Endothelial cell of umbilical vein (primary cell): ENCODE measurements around the gene FAM3C. TPM values are rescaled to one million over a fixed set of nuclear protein-coding genes. Genes with fewer than 3 reads are reported as not detected.

Source experiments
- BruUV-seq: library from RNA; stranded (reverse); fragments of 400-500 nt; replicated peaks from 2 replicates; lab custom pipeline; 2021; lab: Mats Ljungman, UMichigan
- CTCF ChIA-PET: fragments of 300-600, 350-600 bp; sonication (Branson Sonifier 250); formaldehyde crosslinking; loops from one replicate; lab custom pipeline; 2021; ENCODE audit warnings: antibody characterized with exemption, inconsistent platforms; lab: Charles Lee
- POLR2A ChIA-PET: fragments of 300-600, 350-600 bp; sonication (Branson Sonifier 250); formaldehyde crosslinking; loops from one replicate; lab custom pipeline; 2021; ENCODE audit warnings: antibody characterized with exemption, inconsistent platforms; lab: Charles Lee
- DNase-seq: peaks from one replicate; pipeline ENCODE4 v3.0.0-alpha.2; 2011; ENCODE audit warnings: low read depth, low spot score
- FAIRE-seq: peaks from 2 replicates; lab custom pipeline; 2011; peaks lifted over from hg19 to GRCh38; lab: Jason Lieb, UNC
- H2AFZ ChIP-seq: 2 replicates; pipeline ENCODE4 v1.6.0; 2012; ENCODE audit warnings: low read depth, low read length, control low read depth, inconsistent platforms
- H3K27ac ChIP-seq: 2 replicates; pipeline ENCODE4 v1.5.1; 2011; ENCODE audit warnings: low read depth, mild to moderate bottlenecking, control low read depth, low read length, moderate library complexity; ENCODE audit not compliant: insufficient read depth
- H3K27me3 ChIP-seq, 2 experiments: 2 replicates each; pipeline versions ENCODE4 v1.6.0 to v1.6.1; 2011; ENCODE audit warnings: low read length in 2 of 2, mixed read lengths in 1 of 2; ENCODE audit not compliant: control insufficient read depth in 2 of 2, insufficient read depth in 2 of 2
- H3K36me3 ChIP-seq, 2 experiments: 2 replicates in 1 of 2; 3 replicates in 1 of 2; pipeline ENCODE4 v1.5.1; 2011; ENCODE audit warnings: low read length in 2 of 2, mild to moderate bottlenecking in 1 of 2, moderate library complexity in 1 of 2; ENCODE audit not compliant: control insufficient read depth in 2 of 2, insufficient read depth in 2 of 2; ENCODE audit errors: extremely low read depth in 1 of 2
- H3K4me1 ChIP-seq: 3 replicates; pipeline ENCODE4 v1.5.1; 2011; ENCODE audit warnings: mild to moderate bottlenecking, low read length; ENCODE audit not compliant: control insufficient read depth, insufficient read depth; ENCODE audit errors: extremely low read depth
- H3K4me2 ChIP-seq: 2 replicates; pipeline ENCODE4 v1.6.1; 2011; ENCODE audit warnings: low read length, control low read depth, mixed read lengths; ENCODE audit not compliant: insufficient read depth
- H3K4me3 ChIP-seq, 3 experiments: fragments of 200-600 bp in 1 of 3; sonication (generic), shearing (Covaris generic) in 1 of 3; replicated peaks in 1 of 3; 2 replicates each; pipeline ENCODE4 v1.5.1; 2011 to 2016; ENCODE audit warnings: control low read depth in 3 of 3, low read length in 3 of 3, mild to moderate bottlenecking in 2 of 3, inconsistent platforms in 1 of 3, low read depth in 1 of 3, moderate library complexity in 1 of 3; ENCODE audit not compliant: insufficient read depth in 1 of 3
- H3K79me2 ChIP-seq: 2 replicates; pipeline ENCODE4 v1.6.0; 2012; ENCODE audit warnings: low read length, inconsistent platforms; ENCODE audit not compliant: control insufficient read depth, insufficient read depth
- H3K9ac ChIP-seq: replicated peaks from 2 replicates; pipeline ENCODE3; 2011; ENCODE audit warnings: low read length, control low read depth; ENCODE audit not compliant: insufficient read depth; ENCODE audit errors: extremely low read depth
- H3K9me1 ChIP-seq: replicated peaks from 3 replicates; pipeline ENCODE4 v1.6.0; 2011; ENCODE audit warnings: mild to moderate bottlenecking, low read length; ENCODE audit not compliant: control insufficient read depth, insufficient read depth; ENCODE audit errors: extremely low read depth
- H3K9me3 ChIP-seq: replicated peaks from 2 replicates; pipeline ENCODE4 v1.5.1; 2012; ENCODE audit warnings: low read length, inconsistent platforms; ENCODE audit not compliant: control insufficient read depth, insufficient read depth
- H4K20me1 ChIP-seq: replicated peaks from 2 replicates; pipeline ENCODE3; 2011; ENCODE audit warnings: mild to moderate bottlenecking, low read length; ENCODE audit not compliant: control insufficient read depth, insufficient read depth; ENCODE audit errors: extremely low read depth
- FOS ChIP-seq: IDR thresholded peaks from 2 replicates; pipeline ENCODE4 v1.6.1; 2011; ENCODE audit warnings: mild to moderate bottlenecking, low read length, moderate library complexity, borderline replicate concordance; ENCODE audit not compliant: insufficient read depth
- GATA2 ChIP-seq: IDR thresholded peaks from 2 replicates; pipeline ENCODE4 v1.7.0; 2011; ENCODE audit warnings: low read depth, mild to moderate bottlenecking, moderate library complexity, mixed read lengths, low read length; ENCODE audit not compliant: insufficient read length, insufficient read depth
- JUN ChIP-seq: IDR thresholded peaks from 2 replicates; pipeline ENCODE4 v1.6.1; 2011; ENCODE audit warnings: borderline replicate concordance, low read depth; ENCODE audit not compliant: insufficient read length, insufficient read depth
- MYC ChIP-seq: IDR thresholded peaks from one replicate; pipeline ENCODE4 v1.6.1; 2011; ENCODE audit warnings: mild to moderate bottlenecking, low read depth, low read length
- POLR2AphosphoS5 ChIP-seq: IDR thresholded peaks from 2 replicates; pipeline ENCODE4 v1.6.1; 2012; ENCODE audit warnings: low read depth, mild to moderate bottlenecking, control low read depth, low read length, moderate library complexity; ENCODE audit not compliant: insufficient read depth
- dilution Hi-C: fragments of 300-500 bp; cut with MboI; formaldehyde crosslinking; loops from one replicate; pipeline ENCODE4 v1.15.0; 2019; ENCODE audit warnings: low sequenced_read_pairs; ENCODE audit not compliant: extremely low pct_ligation_motif_present
- intact Hi-C: fragments of 100-400 bp; cut with micrococcal nuclease; formaldehyde crosslinking; loops from one replicate; pipeline ENCODE4 v1.10.0; 2022
- polyA plus RNA-seq, 4 experiments: library from polyadenylated mRNA; depleted of rRNA in 3 of 4; stranded (reverse) in 3 of 4; unstranded in 1 of 4; fragments of >200 nt; gene quantifications; 2 replicates each; pipeline versions ENCODE4 v1.2.1 to v1.2.3, GENCODE V29; 2011 to 2012; ENCODE audit warnings: missing spikeins in 1 of 4
- total RNA-seq: library from RNA; stranded (reverse); gene quantifications from 2 replicates; pipeline ENCODE4 v1.2.3, GENCODE V29; 2021
- TF ChIP-seq, protein P1 (sequence below): IDR thresholded peaks from 2 replicates; pipeline ENCODE4 v1.6.1; 2011; ENCODE audit not compliant: insufficient read depth, insufficient read length
- TF ChIP-seq, protein P2 (sequence below), 2 donors: IDR thresholded peaks; 1 replicate in 1 of 2; 2 replicates in 1 of 2; pipeline ENCODE4 v1.5.1; 2011; ENCODE audit warnings: low read length in 2 of 2, mild to moderate bottlenecking in 2 of 2, moderate library complexity in 2 of 2, control low read depth in 1 of 2, inconsistent platforms in 1 of 2, low read depth in 1 of 2; ENCODE audit not compliant: insufficient read depth in 1 of 2; ENCODE audit errors: extremely low read depth in 1 of 2

Gene FAM3C
- total and polyA plus RNA-seq, 2 donors (not counting 3 experiments of a cell fraction or from before 2014, with no cell fraction given), result 20.2 to 50.0 TPM

DNA sequence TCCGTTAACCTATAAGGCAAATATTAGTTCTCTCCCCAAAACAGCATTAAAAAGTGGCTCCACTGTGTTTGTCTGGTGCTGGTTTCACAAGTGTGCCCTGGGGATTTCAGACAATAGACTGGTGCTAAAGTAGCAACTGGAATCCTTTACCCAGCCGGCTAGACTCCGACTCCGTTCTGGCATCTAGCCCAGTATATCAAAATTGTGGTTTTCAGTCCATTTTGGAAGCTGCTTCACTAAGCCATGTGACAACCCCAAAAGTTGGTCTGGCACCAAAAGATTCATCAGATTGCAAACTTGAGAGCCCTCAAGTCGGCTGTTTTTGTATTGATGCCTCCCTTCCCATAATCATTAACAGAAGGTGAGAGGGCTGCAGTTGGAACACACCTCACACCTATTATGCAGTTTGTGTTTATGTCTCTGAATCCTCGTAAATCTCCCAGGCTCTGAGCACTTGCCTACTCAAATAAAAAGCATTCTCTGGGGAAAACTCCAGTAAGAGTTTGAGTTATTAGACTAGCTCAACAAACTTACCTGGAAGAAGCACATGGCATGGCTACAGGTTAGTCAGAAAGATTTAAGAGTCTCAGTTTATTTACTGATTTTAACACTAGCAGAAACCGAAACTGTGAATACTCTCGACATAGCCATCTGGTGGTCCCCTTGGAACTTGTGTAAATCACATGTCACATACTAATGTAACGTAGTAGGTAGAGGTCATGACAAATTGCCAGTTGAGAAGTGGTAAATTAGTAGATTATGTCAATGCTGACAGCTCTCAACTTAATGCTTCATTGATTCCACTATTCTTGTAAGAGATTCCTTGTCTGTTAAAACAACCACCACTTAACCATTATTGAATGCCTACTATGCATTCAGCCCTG is 82.1 kb downstream of the FAM3C start:
- Histone ChIP-seq H2AFZ (no peak overlapping the region), H3K9me1 (no peaks in the 10 kb centered on the region), H3K27ac (no peak overlapping the region), H3K9me3 (no peaks in the 10 kb centered on the region), H3K4me2 (no peak overlapping the region), H3K36me3 (no peaks in the 10 kb centered on the region), H3K9ac (no peak overlapping the region), H3K27me3 (peaks cover 0 to 3% of the 10 kb centered on the region in 2 experiments), H3K79me2 (no peaks in the 10 kb centered on the region), H3K4me3 (no peak overlapping the region), H4K20me1 (no peaks in the 10 kb centered on the region), H3K4me1 (no peaks in the 10 kb centered on the region)
- ChIA-PET POLR2A (no interaction called here), CTCF (no interaction called here)
- FAIRE-seq (no peak), DNase-seq (no peak)
- intact Hi-C loops (no loop called here), dilution Hi-C loops (no loop called here)
- no peak for TF ChIP-seq GATA2
- no TSS peak for BruUV-seq

DNA sequence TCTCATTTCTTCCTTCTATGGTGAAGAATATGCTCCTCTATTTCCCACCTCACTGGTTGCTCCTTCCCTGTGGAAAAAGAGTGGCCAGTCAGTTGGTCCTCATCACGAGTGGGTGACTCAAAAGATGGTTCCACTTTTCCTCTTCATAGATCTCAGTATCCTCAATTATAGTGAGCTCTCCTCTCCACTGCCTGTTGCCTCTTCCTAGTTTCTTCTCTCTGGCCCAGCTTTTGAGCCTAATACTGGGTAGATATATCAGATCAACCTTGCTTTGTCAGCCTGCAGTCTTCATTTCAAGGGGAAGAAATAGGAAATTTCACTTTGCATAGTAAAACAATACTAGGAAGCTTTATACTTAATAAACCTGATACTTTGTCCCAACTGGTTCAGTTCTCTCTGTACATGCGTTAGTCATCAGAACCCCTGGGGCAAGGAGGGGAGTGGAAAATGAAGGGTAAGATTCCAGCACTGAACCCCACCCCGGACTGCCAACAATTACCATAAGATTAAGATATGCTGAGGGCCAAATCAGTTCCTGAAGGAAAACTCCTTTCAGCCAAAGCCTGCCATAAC is 82.8 kb downstream of the FAM3C start:
- Histone ChIP-seq H4K20me1 (no peaks in the 10 kb centered on the region), H2AFZ (no peak overlapping the region), H3K4me1 (no peaks in the 10 kb centered on the region), H3K4me2 (no peak overlapping the region), H3K27ac (no peak overlapping the region), H3K27me3 (peaks cover 0 to 6% of the 10 kb centered on the region in 2 experiments), H3K79me2 (no peaks in the 10 kb centered on the region), H3K9me1 (no peaks in the 10 kb centered on the region), H3K9ac (no peak overlapping the region), H3K9me3 (no peaks in the 10 kb centered on the region), H3K36me3 (no peaks in the 10 kb centered on the region), H3K4me3 (no peak overlapping the region)
- no peak for FAIRE-seq
- dilution Hi-C loops (no loop called here), intact Hi-C loops (no loop called here)
- ChIA-PET CTCF (no interaction called here), POLR2A (no interaction called here)
- BruUV-seq, result no TSS peak
- no peak for DNase-seq
- TF ChIP-seq MYC (no peak), JUN (no peak), FOS (no peak), POLR2AphosphoS5 (no peak)
- TF ChIP-seq, protein P1, sequence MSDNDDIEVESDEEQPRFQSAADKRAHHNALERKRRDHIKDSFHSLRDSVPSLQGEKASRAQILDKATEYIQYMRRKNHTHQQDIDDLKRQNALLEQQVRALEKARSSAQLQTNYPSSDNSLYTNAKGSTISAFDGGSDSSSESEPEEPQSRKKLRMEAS, result no peak
- TF ChIP-seq, protein P2, sequence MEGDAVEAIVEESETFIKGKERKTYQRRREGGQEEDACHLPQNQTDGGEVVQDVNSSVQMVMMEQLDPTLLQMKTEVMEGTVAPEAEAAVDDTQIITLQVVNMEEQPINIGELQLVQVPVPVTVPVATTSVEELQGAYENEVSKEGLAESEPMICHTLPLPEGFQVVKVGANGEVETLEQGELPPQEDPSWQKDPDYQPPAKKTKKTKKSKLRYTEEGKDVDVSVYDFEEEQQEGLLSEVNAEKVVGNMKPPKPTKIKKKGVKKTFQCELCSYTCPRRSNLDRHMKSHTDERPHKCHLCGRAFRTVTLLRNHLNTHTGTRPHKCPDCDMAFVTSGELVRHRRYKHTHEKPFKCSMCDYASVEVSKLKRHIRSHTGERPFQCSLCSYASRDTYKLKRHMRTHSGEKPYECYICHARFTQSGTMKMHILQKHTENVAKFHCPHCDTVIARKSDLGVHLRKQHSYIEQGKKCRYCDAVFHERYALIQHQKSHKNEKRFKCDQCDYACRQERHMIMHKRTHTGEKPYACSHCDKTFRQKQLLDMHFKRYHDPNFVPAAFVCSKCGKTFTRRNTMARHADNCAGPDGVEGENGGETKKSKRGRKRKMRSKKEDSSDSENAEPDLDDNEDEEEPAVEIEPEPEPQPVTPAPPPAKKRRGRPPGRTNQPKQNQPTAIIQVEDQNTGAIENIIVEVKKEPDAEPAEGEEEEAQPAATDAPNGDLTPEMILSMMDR (IDR thresholded peaks at IDR 0.05; ENCODE audit: extremely low read depth in 1 of 2, insufficient read depth in 1 of 2, low read depth in 1 of 2, low read length in 2 of 2), result no peak
